Colonic mucosa (tissue), 4 donors: ENCODE data around the gene SDHA. TPM values are rescaled to one million over a fixed set of nuclear protein-coding genes. Genes with fewer than 3 reads are reported as not detected.

Experiments used
- DNase-seq: peaks from one replicate; pipeline ENCODE4 v3.0.0-alpha.2; 2020
- H3K27ac ChIP-seq: fragments of 200-600 bp; one replicate; pipeline ENCODE4 v1.8.0; 2021
- H3K27me3 ChIP-seq: fragments of 200-600 bp; one replicate; pipeline ENCODE4 v1.8.0; 2021
- H3K36me3 ChIP-seq: fragments of 200-600 bp; one replicate; pipeline ENCODE4 v1.8.0; 2021
- H3K4me1 ChIP-seq: fragments of 200-600 bp; one replicate; pipeline ENCODE4 v1.8.0; 2021; ENCODE audit warnings: mild to moderate bottlenecking
- H3K4me3 ChIP-seq: fragments of 200-600 bp; one replicate; pipeline ENCODE4 v1.8.0; 2021
- H3K9ac ChIP-seq, 2 donors: one replicate each; pipeline ENCODE4 v1.7.0; 2013; ENCODE audit warnings: control low read depth in 2 of 2, low read depth in 2 of 2, low read length in 2 of 2
- H3K9me3 ChIP-seq: fragments of 200-600 bp; one replicate; pipeline ENCODE4 v1.8.0; 2021
- intact Hi-C: fragments of 100-400 bp; cut with DNase I; formaldehyde crosslinking; loops from one replicate; pipeline ENCODE4 v1.14.1; 2022
- total RNA-seq, 2 donors: library from RNA; stranded (reverse); fragmentation: NEBNext Ultra II Directional in 1 of 2; extraction: Animal tissue kit (Norgen Biotek cat#: 25700) in 1 of 2; gene quantifications; one replicate each; pipeline ENCODE4 v1.2.1, GENCODE V29; 2021
- TF ChIP-seq, protein P1 (sequence below): fragments of 200-600 bp; IDR thresholded peaks from one replicate; pipeline ENCODE4 v1.8.0; 2022; ENCODE audit warnings: antibody characterized with exemption, mild to moderate bottlenecking
- donor health status: healthy.
- donor health status: DM: no; HTN: no; CAD: no.
- donor health status: DM: no; HTN: no; CAD: no.

Gene SDHA
- total RNA-seq, 2 donors from 2014 or later, result 285 to 414 TPM

DNA sequence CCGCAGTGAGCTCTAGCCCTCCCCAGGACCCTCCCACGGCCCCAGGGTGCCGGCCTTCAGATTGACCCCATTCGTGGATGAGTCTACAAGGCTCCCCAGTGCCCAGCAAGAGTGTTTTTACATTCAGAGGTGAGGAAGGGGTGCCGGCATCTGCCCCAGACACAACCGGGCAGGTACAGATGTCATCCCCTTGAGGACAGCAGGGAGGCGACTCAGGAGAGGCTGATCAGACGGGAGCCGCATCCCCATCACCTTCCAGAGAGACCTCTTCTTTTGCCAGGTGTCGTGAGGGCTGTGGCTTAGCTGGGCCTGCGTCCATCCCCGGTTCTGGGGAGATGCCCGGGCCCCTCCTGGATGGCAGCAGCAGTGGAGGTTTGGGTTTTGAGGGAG, 31.1 kb upstream of the SDHA start:
- DNase-seq, result no peak
- Histone ChIP-seq H3K36me3 (no peaks in the 10 kb centered on the region), H3K9ac (no peak overlapping the region), H3K27ac (no peak overlapping the region), H3K9me3 (no peaks in the 10 kb centered on the region), H3K4me3 (no peak overlapping the region), H3K27me3 (peaks cover 8% of the 10 kb centered on the region), H3K4me1 (no peaks in the 10 kb centered on the region)
- TF ChIP-seq, protein P1, sequence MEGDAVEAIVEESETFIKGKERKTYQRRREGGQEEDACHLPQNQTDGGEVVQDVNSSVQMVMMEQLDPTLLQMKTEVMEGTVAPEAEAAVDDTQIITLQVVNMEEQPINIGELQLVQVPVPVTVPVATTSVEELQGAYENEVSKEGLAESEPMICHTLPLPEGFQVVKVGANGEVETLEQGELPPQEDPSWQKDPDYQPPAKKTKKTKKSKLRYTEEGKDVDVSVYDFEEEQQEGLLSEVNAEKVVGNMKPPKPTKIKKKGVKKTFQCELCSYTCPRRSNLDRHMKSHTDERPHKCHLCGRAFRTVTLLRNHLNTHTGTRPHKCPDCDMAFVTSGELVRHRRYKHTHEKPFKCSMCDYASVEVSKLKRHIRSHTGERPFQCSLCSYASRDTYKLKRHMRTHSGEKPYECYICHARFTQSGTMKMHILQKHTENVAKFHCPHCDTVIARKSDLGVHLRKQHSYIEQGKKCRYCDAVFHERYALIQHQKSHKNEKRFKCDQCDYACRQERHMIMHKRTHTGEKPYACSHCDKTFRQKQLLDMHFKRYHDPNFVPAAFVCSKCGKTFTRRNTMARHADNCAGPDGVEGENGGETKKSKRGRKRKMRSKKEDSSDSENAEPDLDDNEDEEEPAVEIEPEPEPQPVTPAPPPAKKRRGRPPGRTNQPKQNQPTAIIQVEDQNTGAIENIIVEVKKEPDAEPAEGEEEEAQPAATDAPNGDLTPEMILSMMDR, result no peak
- intact Hi-C loops, result no loop called here

DNA sequence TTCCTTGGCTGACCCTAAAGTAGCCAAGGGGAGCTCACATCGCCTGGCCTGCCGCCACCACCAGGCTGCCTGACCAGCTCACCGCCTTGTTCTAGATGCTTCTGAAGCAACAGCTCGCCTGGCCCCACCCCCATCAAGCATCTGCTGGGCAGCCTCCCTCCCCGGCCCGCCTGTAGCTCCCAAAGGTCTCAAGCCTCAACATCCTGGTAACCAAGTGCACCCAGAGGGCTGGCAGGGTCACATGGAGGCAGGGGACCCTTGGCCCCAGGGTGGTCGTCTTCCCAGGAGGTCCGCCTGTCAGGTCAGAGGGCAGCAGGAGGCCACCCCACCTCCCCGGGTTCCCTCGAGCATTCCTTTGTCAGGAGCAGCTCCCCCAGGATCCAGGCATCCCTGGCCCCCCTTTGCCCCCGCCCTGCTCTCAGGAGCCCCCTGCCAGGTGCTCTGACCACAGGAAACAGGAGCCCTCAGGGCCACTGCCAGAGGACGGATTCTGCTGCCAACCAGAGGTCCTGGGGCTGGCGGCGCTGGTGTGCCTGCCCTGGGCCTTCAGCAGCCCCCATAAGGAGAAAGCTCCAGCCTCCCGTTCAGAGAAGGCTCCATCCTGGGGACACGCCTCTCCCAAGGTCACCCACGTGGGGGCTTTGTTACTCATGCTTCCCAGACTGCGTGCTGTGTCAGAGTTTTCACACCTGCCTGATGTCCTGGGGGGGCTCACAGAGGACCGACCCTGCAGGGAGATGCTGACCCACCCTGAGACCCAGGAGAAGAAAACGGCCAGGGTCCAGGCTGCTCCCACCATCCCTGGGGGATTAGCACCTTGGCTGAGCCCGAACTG, 30.3 kb upstream of the SDHA start:
- intact Hi-C loops, result no loop called here

DNA sequence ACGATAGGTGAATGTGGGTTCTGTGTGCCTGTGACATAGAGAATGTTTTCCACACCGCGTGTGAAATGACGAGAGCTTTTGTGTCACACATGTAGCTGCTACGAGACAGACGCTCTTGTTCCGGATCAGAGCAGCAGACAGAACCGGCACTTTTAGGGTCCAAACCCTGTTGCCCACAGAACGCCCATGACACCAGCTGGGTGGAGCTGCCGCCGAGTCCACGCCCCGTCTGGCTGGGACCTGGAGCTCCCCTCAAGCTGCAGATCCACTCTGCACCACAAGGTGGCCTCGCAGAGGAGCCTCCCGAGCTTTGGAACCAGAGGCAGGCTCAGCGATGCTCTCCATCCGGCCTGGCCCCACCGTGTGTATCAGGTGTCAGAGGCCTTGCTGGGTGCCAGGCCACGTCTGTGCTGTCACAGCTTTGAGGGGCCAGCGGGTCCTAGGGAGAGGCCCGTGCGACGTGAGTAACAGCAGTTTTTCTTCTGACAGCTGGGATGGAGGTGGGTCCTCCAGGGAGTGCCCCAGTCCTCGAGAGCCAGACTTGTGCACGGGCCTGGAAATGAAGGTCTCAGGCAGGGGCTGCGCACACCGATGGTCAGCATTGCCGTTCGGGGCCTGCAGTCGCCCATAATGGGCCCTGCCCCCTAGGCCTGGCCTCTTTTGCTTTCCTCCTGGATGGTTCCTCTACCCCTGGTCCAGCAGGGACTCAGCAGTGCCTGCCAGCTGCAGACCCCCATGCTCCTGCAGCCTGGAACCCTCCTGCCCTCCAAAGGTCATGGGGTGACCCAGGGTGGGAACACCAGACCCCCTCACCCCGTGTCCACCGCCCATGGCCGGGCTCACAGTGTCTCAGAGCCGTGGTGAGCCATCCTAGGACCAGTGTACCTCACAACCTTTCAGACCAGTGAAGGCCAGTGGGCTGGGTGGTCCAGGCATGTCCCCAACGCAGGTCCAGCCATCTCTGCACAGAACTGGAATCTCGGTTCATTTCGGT, 29.3 kb upstream of the SDHA start:
- intact Hi-C loops, result no loop called here
- H3K4me3 ChIP-seq, result no peak overlapping the region
- no peak overlapping the region for H3K27ac ChIP-seq

More for the DNA sequence above, 30.3 kb upstream of the SDHA start:
- Histone ChIP-seq H3K27me3 (peaks cover 8% of the 10 kb centered on the region), H3K9me3 (no peaks in the 10 kb centered on the region), H3K36me3 (no peaks in the 10 kb centered on the region), H3K4me3 (no peak overlapping the region), H3K27ac (no peak overlapping the region), H3K9ac (no peak overlapping the region), H3K4me1 (no peaks in the 10 kb centered on the region)
- TF ChIP-seq, protein P1, result no peak
- no peak for DNase-seq

DNA sequence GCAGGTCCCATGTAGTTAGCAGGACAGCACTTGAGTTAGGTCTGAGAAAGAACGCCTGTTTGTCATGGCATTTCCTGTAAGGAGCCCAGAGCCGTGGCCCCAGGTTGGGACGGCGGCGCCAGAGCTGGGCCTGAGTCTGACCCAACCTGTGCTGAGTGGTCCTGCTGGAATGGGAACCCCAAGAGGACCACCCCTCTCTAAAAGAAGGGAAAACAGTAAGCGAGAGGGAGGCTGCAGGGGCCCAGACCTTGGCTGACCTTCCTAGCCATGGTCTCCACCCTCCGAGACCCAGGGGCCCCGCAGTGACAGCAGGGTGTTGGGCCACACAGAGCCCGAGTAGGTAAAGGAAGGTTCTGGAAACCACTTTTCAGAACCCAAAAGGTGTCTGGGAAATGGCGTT, 28.6 kb upstream of the SDHA start:
- TF ChIP-seq, protein P1, result no peak
- no peak overlapping the region for H3K27ac ChIP-seq
- H3K4me3 ChIP-seq, result no peak overlapping the region
- H3K4me1 ChIP-seq, result no peaks in the 10 kb centered on the region
- no peaks in the 10 kb centered on the region for H3K9me3 ChIP-seq
- no peak for DNase-seq
- intact Hi-C loops, result no loop called here
- H3K27me3 ChIP-seq, result peaks cover 8% of the 10 kb centered on the region
- no peak overlapping the region for H3K9ac ChIP-seq
- no peaks in the 10 kb centered on the region for H3K36me3 ChIP-seq

More for the DNA sequence above, 29.3 kb upstream of the SDHA start:
- no peak overlapping the region for H3K9ac ChIP-seq
- no peaks in the 10 kb centered on the region for H3K4me1 ChIP-seq
- peak; percentile 87 for DNase-seq
- H3K36me3 ChIP-seq, result no peaks in the 10 kb centered on the region
- TF ChIP-seq, protein P1, result peak; percentile 94
- H3K27me3 ChIP-seq, result peaks cover 8% of the 10 kb centered on the region
- H3K9me3 ChIP-seq, result no peaks in the 10 kb centered on the region

DNA sequence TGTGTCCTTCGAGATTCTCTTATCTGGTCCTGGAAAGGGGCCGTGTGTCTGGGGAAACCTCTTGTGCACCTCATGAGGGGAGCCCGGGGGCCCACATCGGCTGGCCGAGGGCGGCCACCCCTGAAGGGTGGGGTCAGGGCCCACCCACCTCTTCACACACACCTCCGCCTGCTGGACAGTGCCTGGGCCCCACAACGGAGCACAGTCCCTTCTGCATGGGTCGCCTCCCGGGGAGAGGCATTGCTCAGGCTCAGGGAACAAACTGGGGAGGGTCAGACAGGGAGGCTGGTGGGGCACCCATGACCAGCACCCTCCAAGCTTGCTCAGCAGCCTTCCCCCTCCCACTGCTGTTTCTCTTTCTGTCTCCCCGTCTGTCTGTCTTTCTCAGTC, 28.1 kb upstream of the SDHA start:
- TF ChIP-seq, protein P1, result no peak
- Histone ChIP-seq H3K9me3 (no peaks in the 10 kb centered on the region), H3K36me3 (no peaks in the 10 kb centered on the region), H3K9ac (no peak overlapping the region), H3K4me1 (no peaks in the 10 kb centered on the region), H3K4me3 (no peak overlapping the region), H3K27me3 (peaks cover 8% of the 10 kb centered on the region), H3K27ac (no peak overlapping the region)
- intact Hi-C loops, result no loop called here
- no peak for DNase-seq
